MM.1S (cell line): ENCODE data around the gene CIB4.

ENCODE experiments used
- CTCF ChIP-seq: fragments of 300-600 bp; sonication (generic); IDR thresholded peaks from 2 replicates; pipeline ENCODE4 v1.5.1; 2016; ENCODE audit warnings: antibody characterized with exemption, low read length, mixed read lengths
- EZH2 ChIP-seq: fragments of 300-600 bp; sonication (generic); optimal IDR thresholded peaks from 2 replicates; pipeline ENCODE3; 2017; ENCODE audit warnings: low read depth, mild to moderate bottlenecking, antibody characterized with exemption, low read length, mixed read lengths
- EZH2phosphoT487 ChIP-seq: fragments of 300-600 bp; sonication (generic); IDR thresholded peaks from 2 replicates; pipeline ENCODE4 v1.6.1; 2018; ENCODE audit warnings: antibody characterized with exemption, low read length

- no peak for TF ChIP-seq CTCF
- no peak for TF ChIP-seq EZH2
- TF ChIP-seq EZH2phosphoT487: no peak
Observed at GRCh38 chr2:26560892-26561291, 80.3 kb downstream of the CIB4 start.
